GM19372 (cell line): ENCODE data around the gene TBC1D22A.
"Not testable (repeated sequence)": the region's sequence is repeated elsewhere in the genome, so short reads cannot be mapped to it uniquely, and the experiment has no call there.

Experiments
- ATAC-seq: cut with Tn5 transposase; IDR thresholded peaks from one replicate; pipeline ENCODE4 v1.9.1; 2021; ENCODE audit warnings: mild to moderate bottlenecking, low read depth, moderate library complexity; ENCODE audit not compliant: unreplicated experiment

TBC1D22A gene

DNA sequence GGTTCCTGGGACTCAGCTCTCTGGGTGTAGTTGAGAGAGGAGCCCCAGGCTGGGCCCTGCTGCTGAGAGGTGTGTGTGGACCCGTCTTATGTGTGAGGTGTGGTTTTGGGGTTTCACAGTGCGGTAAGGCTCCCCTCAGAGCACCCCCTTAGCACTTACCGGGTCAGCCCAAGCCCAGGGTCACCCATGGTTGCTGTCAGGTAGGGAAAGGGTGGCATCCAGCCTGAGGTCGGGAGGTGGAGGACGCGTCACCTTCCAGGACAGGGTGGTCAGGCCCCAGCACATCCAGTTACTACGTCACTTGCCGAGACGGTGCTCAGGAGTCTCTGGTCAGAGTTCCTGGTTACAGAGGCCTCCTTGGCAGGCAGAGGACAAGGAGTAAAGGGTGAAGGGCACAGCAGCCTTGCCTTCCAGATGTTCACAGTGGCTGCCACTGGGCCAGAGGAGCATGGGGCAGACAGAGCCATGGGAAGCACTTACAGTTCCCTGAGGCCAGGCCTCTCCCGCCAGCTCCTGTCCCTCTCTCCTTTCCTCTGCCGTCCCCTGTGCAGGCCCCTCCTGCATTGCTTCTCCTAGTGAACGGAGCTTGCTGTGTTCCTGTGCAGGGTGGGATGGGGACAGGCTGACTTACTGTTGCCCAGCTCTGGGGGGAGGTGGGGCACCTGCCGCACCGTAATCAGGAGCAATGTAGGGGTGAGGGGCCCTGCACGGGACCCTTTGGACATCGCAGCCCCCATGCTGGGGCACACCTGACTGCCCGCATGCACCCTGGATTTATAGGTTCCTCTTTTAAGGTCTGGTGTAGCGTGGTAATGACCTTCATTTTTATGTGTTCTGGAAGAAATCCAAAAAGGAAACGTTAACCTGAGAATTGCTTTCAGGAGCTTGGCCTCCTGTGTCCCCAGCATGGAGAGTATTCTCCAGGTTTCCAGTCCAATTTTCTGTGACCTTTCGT is 285.9 kb downstream of the TBC1D22A start:
- no peak for ATAC-seq

DNA sequence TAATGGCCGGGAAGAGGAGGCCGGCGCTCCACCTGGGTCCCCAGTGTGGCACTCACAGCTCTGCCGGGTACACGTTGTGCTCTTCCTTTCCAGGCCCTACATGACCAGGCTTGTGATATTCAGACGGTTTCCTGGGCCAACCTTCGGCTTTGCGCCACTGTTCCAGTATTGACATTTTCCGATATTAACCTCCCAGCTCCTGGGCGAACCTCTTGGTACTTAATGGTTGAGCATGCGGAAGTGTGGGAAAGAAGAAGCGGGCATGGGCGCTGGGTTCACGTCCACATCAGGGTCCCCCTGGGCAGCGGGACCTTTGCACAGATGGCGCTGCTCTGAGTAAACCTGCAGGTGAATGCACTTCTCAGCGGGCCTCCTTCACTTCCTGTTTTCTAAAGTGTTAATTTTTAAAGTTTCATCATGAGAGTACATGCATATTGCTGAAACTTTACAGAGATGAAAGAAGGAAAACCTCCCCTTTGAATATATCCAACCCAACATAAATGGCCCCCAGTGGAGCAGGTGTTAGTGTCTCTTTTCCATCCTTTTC is 286.7 kb downstream of the TBC1D22A start:
- no peak for ATAC-seq

DNA sequence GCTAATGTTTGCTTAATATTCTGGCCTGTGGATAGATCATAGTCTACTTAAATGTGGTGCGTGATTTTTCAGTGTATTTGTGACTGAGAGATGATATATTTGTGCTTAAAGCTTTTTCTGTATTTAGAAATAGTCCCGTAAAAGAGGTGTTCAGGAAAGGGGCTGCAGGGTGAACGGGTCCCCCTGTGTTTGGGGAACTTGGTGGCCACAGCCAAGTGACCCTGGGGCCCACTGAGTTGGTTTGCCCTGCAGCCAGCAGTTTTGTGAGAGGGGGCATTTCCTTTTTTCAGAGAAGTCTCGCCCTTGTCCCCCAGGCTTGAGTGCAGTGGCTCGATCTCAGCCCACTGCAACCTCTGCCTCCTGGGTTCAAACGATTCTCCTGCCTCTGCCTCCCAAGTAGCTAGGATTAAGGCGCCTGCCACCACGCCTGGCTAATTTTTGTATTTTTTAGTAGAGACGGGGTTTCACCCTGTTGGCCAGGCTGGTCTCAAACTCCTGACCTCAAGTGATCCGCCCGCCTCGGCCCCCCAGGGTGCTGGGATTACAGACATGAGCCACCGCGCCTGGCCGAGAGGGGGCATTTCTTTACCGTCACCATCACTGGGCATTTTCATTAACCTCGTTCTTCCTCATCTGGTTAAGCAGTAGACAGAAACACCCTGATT is 287.4 kb downstream of the TBC1D22A start:
- not testable (repeated sequence) for ATAC-seq

DNA sequence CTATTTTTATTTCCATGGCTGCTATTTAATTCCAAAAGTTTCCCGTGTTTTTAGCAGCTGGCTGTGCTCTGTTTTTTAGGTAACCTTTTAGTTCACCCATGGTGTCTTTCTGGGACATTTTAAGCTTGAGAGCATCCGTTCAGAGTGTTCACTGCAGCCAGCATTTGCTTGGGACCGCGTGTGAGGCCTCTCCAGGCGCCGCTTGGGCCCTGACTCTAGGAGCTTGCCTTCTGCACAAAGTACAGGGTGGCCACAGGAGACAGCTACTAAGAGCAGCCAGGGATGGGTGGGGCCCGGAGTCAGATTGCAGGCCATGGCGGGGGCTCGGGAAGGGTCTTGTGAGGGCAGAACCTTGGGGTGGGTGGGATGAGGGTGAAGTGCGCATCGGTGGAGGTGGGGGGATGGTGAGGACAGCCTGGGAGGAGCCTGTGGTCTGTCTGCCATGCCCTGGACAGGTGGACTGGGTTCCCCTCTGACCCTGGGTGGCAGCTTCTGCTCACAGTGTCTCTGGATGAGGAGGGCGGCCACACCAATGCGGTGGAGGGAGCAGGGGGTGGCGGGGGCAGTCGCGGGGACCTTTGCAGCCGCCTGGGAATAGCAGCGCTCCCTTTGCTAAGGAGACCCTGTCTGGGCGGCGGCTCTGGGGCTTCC is 288.1 kb downstream of the TBC1D22A start:
- ATAC-seq, result no peak

DNA sequence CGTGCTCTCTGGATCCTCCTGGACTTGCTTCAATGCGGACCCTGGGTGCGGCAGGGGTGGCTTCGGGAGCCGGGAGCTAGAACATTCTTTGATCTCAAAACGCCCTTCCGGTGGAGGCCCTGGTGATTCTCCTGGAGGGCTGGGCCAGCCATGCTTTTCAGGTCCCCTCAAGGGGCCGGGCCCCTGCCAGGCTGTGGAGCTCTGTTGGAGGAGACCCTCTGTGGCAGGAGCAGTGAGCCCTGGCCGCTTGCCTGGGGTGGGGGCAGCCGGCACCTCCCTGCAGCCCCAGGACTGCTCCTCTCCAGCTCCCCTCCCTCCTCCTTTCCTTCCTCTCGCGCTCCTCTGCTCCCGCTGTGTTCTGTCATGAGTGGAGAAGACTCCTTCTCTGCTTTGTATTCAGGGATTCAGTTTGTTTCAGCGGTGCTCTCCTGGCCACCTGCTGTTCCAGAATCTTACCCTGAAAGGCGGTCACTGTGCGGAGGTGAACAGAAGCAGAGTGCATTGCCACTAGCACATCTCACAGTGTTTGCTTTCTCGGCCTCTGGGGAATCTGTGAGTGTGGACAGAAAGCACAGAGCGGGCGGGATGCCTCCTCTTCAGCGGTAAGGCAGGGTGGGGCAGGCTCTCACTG is 289.1 kb downstream of the TBC1D22A start:
- no peak for ATAC-seq

DNA sequence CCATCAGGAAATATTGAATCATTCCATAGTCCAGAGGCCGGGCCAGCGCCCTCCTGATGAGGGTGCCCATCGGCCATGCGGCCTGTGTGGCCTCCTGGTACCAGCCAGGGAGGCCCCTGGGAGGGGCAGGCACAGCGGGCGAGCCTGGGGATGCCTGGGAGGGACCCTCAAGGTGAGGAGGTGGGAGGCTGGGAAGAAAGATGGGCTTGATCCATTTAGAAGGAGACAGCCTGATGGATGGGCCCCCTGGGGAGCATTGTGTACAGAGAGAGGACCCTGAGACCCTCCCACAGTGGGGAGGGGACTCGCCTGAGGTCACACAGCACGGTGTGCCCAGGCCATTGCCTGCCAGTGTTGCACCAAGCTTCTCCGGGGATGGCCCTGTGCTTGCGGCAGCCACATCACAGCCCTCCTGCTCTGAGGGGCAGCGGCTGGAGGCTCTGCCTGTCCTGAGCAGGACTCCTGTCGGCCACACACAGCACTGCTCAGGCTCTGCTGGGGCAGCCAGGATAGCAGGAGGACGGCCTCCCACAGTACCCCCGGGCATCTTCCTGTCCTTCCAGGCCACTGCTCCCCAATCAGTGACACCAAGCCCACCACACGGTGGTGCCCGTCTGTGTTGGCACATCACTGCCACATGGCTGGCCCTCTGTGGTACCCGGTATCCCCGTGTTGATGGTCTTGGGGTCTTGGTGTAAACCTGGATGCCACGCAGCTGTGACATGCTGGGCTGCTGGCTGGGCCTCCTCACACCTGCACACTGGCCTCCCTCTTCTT is 290.0 kb downstream of the TBC1D22A start:
- no peak for ATAC-seq

DNA sequence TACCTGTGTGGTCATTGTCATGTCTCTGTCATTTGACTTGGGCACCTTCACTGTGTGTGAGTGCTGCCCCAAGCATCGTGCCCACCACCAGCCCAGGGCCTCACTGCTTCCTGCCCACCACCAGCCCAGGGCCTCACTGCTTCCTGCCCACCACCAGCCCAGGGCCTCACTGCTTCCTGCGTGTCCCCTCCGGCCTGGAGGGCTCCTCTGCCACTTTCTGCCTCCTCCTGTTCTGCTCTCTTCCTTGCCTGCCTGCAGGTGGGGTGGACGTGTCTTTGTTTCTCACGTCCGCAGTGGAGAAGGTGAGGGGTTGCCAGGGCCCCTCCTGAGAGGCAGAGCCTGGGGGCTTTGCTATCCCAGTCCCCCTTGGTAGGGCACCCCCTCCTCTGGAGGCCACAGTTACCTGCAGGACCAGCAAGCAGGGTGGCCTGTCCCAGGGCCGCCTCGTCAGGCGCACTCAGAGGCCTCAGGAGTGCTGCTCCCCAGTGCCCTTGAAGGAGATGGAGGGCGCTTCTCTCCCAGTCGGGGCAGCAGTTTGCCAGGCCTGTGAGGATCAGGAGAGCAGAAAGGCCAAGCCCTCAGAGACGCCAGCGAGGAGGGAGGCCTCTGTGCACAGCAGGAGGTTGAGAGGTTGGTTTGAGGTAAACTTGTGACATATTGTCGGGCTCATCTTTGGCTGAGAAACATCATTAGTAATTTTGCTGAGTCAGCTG is 290.7 kb downstream of the TBC1D22A start:
- no peak for ATAC-seq

DNA sequence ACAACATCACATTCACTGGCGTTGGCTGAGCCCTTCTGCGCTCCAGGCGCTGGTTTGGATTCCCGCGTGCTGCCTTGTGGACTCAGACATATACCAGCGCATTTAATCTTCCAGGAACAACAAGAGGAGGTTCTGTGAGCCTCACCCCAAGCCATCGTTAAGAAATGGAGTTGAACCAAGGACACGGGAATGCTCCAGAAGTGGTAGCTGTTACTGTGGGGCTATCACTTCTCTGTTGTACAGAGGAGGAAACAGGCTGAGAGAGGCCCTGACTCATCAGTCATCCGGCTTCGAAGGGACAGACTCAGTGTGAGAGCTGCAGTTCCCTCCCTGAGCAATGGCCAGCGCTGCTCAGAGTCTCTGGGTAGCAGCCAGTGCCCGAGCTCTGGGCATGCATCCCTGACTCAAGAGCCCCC is 291.3 kb downstream of the TBC1D22A start:
- ATAC-seq, result no peak

DNA sequence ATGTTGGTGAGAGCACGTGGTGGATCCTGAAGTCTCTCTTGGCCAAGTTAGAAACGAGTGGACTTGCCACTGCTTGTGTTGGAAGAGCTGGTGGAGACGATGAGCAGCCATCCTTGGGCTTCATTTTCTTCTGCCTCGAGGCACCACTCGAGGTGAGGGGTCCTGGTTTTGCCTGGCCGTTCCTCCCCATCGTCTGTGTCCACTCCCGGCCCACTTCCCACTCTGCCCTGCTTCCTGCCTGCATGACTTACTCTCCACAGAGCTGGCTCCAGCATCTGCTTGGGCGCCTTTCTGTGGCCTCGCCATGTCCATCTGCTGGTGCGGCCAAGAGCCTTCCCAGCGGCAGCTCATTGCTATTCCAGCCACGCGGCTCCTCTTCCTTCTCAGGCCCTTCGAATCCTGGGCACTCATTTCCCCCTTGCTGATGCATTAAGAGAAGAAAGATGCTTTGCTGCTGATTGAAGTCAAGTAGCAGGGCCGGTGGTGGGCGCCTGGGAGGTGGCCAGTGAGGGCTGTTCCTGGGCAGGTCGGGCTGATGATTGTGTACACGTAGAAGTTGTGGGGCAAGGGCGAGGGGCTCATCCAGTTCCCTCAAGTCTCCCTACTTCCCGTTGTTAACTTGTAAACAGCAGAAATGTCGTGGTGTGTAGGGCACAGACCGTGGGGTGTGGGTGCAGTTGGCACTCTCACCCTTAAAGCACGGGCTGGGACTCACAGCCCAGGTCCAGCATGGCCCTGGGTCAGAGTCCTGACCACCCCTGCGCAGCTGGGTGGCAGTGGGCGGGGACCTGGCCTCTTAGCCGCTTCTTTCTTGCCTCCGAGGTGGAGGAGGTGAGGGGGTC is 292.0 kb downstream of the TBC1D22A start:
- ATAC-seq, result no peak

DNA sequence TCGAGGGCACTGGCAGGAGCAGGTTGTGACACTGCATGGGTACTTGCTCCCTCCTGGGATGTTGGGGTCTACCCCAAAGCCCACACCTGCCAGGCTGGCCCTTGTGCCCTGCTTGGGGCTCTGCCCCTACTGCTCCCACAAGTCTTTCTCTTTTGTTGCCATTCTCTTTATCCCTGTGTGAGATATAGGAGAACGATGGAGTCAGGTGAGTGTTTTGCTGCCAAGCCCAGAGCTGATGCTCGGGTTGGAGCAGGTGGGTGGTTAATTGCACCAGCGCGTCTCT is 292.6 kb downstream of the TBC1D22A start:
- ATAC-seq, result no peak

DNA sequence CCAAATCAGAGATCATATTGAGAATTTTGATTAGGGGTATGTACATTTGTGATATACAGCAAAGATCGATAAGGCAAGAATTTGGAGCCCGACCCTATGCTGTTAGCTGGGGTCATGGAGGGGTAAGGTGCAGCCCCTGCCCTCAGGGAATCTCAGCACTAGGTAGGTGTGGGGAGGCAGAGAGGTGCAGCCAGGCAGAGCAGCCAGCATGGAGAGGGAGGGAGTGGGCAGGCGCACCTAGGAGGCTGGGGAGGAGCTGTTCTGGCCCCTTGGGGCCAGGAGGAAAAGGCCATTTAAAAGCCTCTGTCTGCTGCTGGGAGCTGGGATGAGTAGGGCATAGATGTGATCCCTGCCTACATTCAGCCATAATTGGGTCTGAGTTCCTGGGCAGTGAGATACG is 293.0 kb downstream of the TBC1D22A start:
- ATAC-seq, result no peak

DNA sequence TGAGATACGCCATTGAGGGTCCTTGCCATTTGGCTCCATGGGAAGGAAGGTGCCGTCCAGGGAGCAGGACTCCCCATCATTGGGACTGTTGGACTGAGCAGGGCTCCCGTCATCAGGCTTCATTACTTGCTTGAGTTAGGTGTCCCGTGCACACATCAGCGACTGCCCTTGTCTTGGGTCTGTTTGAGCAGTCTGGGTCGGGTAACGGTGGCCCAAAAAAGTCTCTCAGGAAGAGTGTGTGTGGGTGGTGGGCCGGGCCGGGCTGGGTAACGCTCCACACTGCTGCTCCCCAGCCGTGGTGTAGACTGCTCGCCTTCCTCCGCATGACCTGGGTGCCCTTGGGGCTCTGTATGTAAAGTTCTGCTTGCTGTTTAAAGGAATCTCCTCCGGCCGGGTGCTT is 293.5 kb downstream of the TBC1D22A start:
- no peak for ATAC-seq

DNA sequence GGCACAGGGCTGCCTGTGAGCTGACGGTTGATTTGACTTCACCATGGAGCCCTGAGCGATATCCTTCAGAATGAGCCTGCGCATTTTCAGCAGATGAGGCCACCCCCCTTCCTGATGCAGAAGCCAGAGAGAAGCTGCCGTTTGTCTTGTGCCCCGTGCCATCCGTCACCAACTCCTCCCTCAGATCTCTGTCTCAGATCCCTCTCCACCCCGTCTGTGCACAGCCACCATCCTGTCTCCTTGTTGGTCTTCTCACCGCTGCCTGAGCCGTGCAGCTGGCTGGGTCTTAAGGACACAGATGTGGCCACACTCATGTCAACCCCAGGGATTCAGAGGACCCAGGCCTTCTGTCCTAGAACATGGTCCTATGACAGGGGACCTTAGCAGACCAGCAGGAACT is 293.9 kb downstream of the TBC1D22A start:
- no peak for ATAC-seq

DNA sequence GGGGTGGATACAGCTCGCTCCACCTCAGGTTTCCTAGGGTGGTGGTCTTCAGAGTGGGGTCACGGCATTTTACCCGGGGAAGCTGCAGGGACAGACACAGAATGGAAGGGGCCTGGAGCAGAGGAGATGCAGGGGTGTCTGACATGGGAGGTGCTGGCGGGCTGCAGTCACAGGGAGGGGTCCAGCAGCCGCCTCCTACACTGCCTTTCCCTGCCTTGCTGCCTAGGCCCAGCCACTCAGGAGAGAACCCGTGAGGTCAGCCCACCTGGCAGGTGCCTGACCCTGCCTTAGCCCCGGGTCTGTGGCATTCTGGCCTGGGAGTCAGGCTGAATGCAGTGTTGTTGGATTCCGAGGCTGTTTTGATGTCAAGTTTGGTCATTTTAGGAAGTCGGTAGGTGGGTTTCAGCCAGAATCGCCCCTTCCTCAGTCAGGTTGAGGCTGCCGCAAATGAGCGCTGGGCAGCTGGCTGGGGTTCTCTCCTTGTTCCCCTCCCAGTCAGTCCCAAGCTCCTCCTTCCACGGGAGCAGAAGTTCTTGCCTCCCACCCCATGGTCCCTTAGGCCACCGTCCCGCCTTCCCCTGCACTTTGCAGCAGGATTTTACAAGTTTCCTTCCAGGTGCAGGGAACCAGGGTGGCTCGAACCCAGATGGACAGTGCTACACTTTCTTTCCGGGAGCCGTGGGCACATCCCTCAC is 294.5 kb downstream of the TBC1D22A start:
- ATAC-seq, result no peak

DNA sequence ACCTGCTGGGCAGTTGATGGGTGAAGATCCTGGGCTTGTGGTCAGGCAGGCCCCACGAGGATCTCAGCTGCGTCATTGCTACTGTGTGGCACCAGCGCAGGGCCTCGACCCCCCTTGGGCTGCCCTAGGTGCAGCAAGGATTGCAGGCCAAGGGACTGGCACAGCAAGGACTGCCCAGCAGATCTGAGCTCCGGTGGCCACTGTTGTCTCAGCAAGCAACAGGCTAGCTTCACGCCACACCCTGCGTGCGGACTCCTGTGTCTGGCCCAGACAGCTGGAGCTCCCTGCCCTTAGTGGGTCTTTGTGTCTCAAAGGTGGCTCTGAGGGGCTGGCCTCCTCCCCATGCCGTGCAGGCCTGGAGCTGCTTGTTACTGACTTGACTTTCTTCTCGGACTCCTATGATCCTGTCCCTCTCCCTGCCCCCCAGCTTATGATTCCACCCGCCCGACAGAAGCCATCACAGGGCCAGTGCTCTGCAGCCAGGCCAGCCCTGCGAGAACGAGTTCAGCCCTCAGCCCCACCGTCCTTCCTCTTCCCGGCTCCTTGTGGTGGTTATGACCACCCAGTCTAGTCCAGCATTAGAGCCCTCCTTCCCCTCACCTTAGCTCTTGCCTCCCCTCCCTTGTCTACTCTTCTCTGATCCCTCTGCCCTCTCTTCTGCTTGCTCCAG is 295.6 kb downstream of the TBC1D22A start:
- ATAC-seq, result no peak

DNA sequence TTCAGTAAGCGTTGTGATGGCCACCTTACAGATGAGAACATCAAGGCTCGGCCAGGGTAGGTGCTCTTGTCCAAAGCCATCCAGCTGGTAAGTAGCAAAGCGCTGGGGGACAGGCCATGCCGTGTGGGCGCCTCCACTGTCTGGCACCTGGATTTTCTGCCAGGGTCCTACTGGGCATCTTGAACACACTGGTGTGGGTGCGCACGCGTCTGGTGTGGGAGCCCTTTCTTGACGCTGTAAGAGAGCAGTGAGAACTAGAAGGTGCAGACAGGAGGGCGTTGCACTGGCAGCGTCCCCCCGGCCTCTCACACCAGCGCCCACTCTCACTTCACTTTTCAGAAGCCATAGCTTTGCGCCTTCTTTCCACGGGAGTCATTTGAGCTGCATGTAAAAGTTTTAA is 296.6 kb downstream of the TBC1D22A start:
- ATAC-seq, result no peak

DNA sequence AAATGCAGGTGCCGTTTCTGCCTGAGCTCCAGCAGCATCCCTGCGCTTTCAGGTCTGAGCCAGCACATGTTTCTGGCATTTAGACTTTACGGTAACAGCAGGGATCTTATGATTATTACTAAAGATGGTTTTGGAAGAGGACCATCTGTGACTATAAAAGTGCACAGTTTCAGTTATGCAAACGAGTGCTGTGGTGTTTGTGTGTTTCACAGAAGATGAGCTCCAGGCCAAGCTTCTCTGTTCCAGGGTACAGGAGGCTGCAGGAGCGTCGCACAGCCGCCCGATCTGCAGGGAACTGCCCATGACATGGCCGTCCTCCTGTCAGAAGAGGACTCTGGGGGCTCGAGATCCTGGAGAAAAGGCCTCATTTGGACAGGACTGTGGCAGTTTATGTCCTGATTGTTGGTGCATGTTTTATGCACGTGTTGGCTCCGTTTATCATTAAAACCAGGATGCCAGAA is 297.3 kb downstream of the TBC1D22A start:
- ATAC-seq, result no peak
